HCT116 (cell line): ENCODE results near the gene LSMEM2. TPM values are rescaled to one million over a fixed set of nuclear protein-coding genes. Genes with fewer than 3 reads are reported as not detected.

Source experiments
- ATAC-seq: fragments of 200-7000 bp; cut with Tn5 transposase; 2 replicates; pipeline ENCODE4 v1.9.1; 2020; ENCODE audit warnings: mild to moderate bottlenecking, moderate library complexity
- BruUV-seq: library from RNA; stranded (reverse); fragments of 400-500 nt; replicated peaks from 2 replicates; lab custom pipeline; 2021; lab: Mats Ljungman, UMichigan
- CTCF ChIA-PET: fragments of 300-600 bp; sonication (Branson Sonifier 250); formaldehyde crosslinking; loops from one replicate; lab custom pipeline; 2021; ENCODE audit warnings: antibody characterized with exemption; lab: Charles Lee
- POLR2A ChIA-PET: fragments of 300-600, 350-600 bp; sonication (Branson Sonifier 250); formaldehyde crosslinking; loops from one replicate; lab custom pipeline; 2021; ENCODE audit warnings: antibody characterized with exemption; lab: Charles Lee
- RAD21 ChIA-PET, 2 experiments: fragments of 300-600 bp; sonication (Branson Sonifier 250); formaldehyde crosslinking; loops; one replicate each; lab custom pipeline; 2023; ENCODE audit warnings: low total read pairs in 2 of 2; ENCODE audit not compliant: uncharacterized antibody in 2 of 2, unreplicated experiment in 2 of 2, low non-redundant PET in 1 of 2; lab: Charles Lee
- DNase-seq: peaks from one replicate; pipeline ENCODE4 v3.0.0-alpha.2; 2010; ENCODE audit warnings: low read depth, low spot score
- H2AFZ ChIP-seq: fragments of 200-600 bp; shearing (Covaris generic), sonication (generic); 2 replicates; pipeline ENCODE4 v1.6.1; 2017; ENCODE audit warnings: low read depth, mixed run types, mixed read lengths, antibody characterized with exemption, low read length; ENCODE audit not compliant: poor library complexity, severe bottlenecking
- H3K27ac ChIP-seq: 2 replicates; pipeline ENCODE4 v1.5.1; 2012; ENCODE audit warnings: low read depth, low read length
- H3K27me3 ChIP-seq: fragments of 200-600 bp; sonication (generic); 2 replicates; pipeline ENCODE4 v1.6.1; 2016; ENCODE audit warnings: mixed run types, low read length, mixed read lengths; ENCODE audit not compliant: insufficient read depth
- H3K36me3 ChIP-seq, 2 experiments: fragments of 200-500 bp in 1 of 2; fragments of 200-600 bp in 1 of 2; sonication (Bioruptor generic) in 1 of 2; sonication (generic) in 1 of 2; 2 replicates each; pipeline versions ENCODE4 v1.5.1 to v1.6.1; 2014 to 2016; ENCODE audit warnings: low read length in 2 of 2, inconsistent platforms in 1 of 2, mixed read lengths in 1 of 2, mixed run types in 1 of 2; ENCODE audit not compliant: insufficient read depth in 2 of 2, control insufficient read depth in 1 of 2
- H3K4me1 ChIP-seq, 2 experiments: fragments of 200-600 bp in 1 of 2; sonication (generic) in 1 of 2; 2 replicates each; pipeline versions ENCODE4 v1.5.1 to v1.6.1; 2012 to 2017; ENCODE audit warnings: low read length in 2 of 2, inconsistent platforms in 1 of 2, mild to moderate bottlenecking in 1 of 2, mixed read lengths in 1 of 2, mixed run types in 1 of 2, moderate library complexity in 1 of 2; ENCODE audit not compliant: insufficient read depth in 2 of 2, control insufficient read depth in 1 of 2
- H3K4me2 ChIP-seq: fragments of 200-600 bp; sonication (generic); 2 replicates; pipeline ENCODE4 v1.6.1; 2017; ENCODE audit warnings: mixed run types, low read length, mixed read lengths
- H3K4me3 ChIP-seq, 2 experiments: fragments of 200-600 bp in 1 of 2; sonication (generic) in 1 of 2; replicated peaks in 1 of 2; 2 replicates each; pipeline ENCODE4 v1.5.1; 2011 to 2016; ENCODE audit warnings: low read length in 2 of 2, control low read depth in 1 of 2, low read depth in 1 of 2, mild to moderate bottlenecking in 1 of 2, mixed read lengths in 1 of 2, mixed run types in 1 of 2
- H3K79me2 ChIP-seq: fragments of 200-600 bp; sonication (generic); 2 replicates; pipeline ENCODE4 v1.6.1; 2017; ENCODE audit warnings: mild to moderate bottlenecking, mixed run types, low read length, moderate library complexity, mixed read lengths; ENCODE audit not compliant: insufficient read depth
- H3K9ac ChIP-seq: fragments of 200-600 bp; sonication (generic); 2 replicates; pipeline ENCODE4 v1.6.1; 2016; ENCODE audit warnings: low read length, mixed read lengths
- H3K9me2 ChIP-seq: fragments of 200-600 bp; sonication (generic), shearing (Covaris generic); 2 replicates; pipeline ENCODE4 v1.6.1; 2017; ENCODE audit warnings: mixed run types, mild to moderate bottlenecking, moderate library complexity; ENCODE audit not compliant: insufficient read depth
- H3K9me3 ChIP-seq, 2 experiments: fragments of 200-500 bp in 1 of 2; fragments of 200-600 bp in 1 of 2; sonication (Bioruptor generic) in 1 of 2; sonication (generic) in 1 of 2; 2 replicates each; pipeline ENCODE4 v1.6.1; 2014 to 2017; ENCODE audit warnings: low read length in 2 of 2, mixed read lengths in 2 of 2, inconsistent platforms in 1 of 2, low read depth in 1 of 2, mild to moderate bottlenecking in 1 of 2, mixed run types in 1 of 2, moderate library complexity in 1 of 2; ENCODE audit not compliant: control insufficient read depth in 1 of 2, insufficient read depth in 1 of 2
- H4K20me1 ChIP-seq: fragments of 200-600 bp; sonication (generic), shearing (Covaris generic); 2 replicates; pipeline ENCODE4 v1.6.1; 2017; ENCODE audit warnings: mixed run types, mild to moderate bottlenecking, moderate library complexity; ENCODE audit not compliant: insufficient read depth
- EZH2 ChIP-seq: fragments of 200-600 bp; sonication (generic); IDR thresholded peaks from 2 replicates; pipeline ENCODE4 v1.6.1; 2017; ENCODE audit warnings: antibody characterized with exemption, mixed run types
- MAX ChIP-seq: IDR thresholded peaks from 2 replicates; pipeline ENCODE4 v1.6.1; 2012
- YY1 ChIP-seq: IDR thresholded peaks from 2 replicates; pipeline ENCODE4 v1.6.1; 2011; ENCODE audit warnings: low read length, low read depth, moderate library complexity, mild to moderate bottlenecking; ENCODE audit not compliant: insufficient replicate concordance; ENCODE audit errors: extremely low read depth
- intact Hi-C: fragments of 100-400 bp; cut with micrococcal nuclease; formaldehyde crosslinking; loops from 2 replicates; pipeline ENCODE4 v1.10.0; 2022
- total RNA-seq: library from RNA; stranded (reverse); gene quantifications from one replicate; pipeline ENCODE4 v1.2.1, GENCODE V29; 2021; ENCODE audit not compliant: unreplicated experiment

The LSMEM2 gene
- total RNA-seq, 1 experiment from 2014 or later = not detected

- Histone ChIP-seq H3K9me2 (no peaks in the 10 kb centered on the region), H4K20me1 (0 out of 2 replicates have a peak, but pooled peaks cover 4% of the 10 kb centered on the region), H3K36me3 (peaks cover 0 to 5% of the 10 kb centered on the region in 2 experiments; a peak in 1 of 4 replicates), H3K9me3 (no peaks in the 10 kb centered on the region), H3K79me2 (peaks cover 67% of the 10 kb centered on the region), H2AFZ (no peak overlapping the region), H3K4me3 (peak overlapping the region; percentile 80 to 89), H3K27ac (peak overlapping the region; percentile 81), H3K4me1 (peaks cover 43 to 59% of the 10 kb centered on the region in 2 experiments), H3K4me2 (peak overlapping the region; percentile 86), H3K9ac (peak overlapping the region; percentile 79), H3K27me3 (no peaks in the 10 kb centered on the region)
- ChIA-PET RAD21 (no interaction called here), POLR2A (interaction anchor here (0.6 to 3.5 kb wide), 2 partner anchors 9 to 60 kb away, joined by 3 to 34 read pairs; no protein-coding TSS in a partner anchor), CTCF (interaction anchor here (0.6 kb wide), 1 partner anchor 9 kb away, joined by 3 read pairs; no protein-coding TSS in a partner anchor)
- DNase-seq = no peak
- BruUV-seq = no TSS peak
- ATAC-seq = peak; percentile 6; the same call in 1 of the 2 replicates
- peak; percentile 48 for TF ChIP-seq YY1
- TF ChIP-seq EZH2 = no peak
- intact Hi-C loops = no loop called here
Measured at GRCh38 chr3:50237754-50238548, 40.9 kb upstream of the LSMEM2 start.

- peak overlapping the region; percentile 80 to 89 for H3K4me3 ChIP-seq
Measured at GRCh38 chr3:50238549-50239026, 40.3 kb upstream of the LSMEM2 start.

More at GRCh38 chr3:50238549-50239026, 40.3 kb upstream of the LSMEM2 start:
- intact Hi-C loops = no loop called here
- Histone ChIP-seq H3K79me2 (peaks cover 73% of the 10 kb centered on the region), H3K9ac (peak overlapping the region; percentile 79), H3K9me3 (no peaks in the 10 kb centered on the region), H2AFZ (no peak overlapping the region), H3K27me3 (no peaks in the 10 kb centered on the region), H3K36me3 (peaks cover 0 to 5% of the 10 kb centered on the region in 2 experiments; a peak in 1 of 4 replicates), H4K20me1 (0 out of 2 replicates have a peak, but pooled peaks cover 4% of the 10 kb centered on the region), H3K9me2 (no peaks in the 10 kb centered on the region), H3K4me2 (peak overlapping the region; percentile 86), H3K27ac (peak overlapping the region; percentile 81), H3K4me1 (peaks cover 41 to 55% of the 10 kb centered on the region in 2 experiments)
- ChIA-PET POLR2A (interaction anchor here (3.5 kb wide), 1 partner anchor 9 kb away, joined by 34 read pairs; no protein-coding TSS in a partner anchor), RAD21 (no interaction called here), CTCF (interaction anchor here (0.6 kb wide), 1 partner anchor 8 kb away, joined by 3 read pairs; no protein-coding TSS in a partner anchor)
- ATAC-seq (no peak), DNase-seq (no peak)
- no TSS peak for BruUV-seq
- no peak for TF ChIP-seq MAX
